ENCODE data around the gene DACT3.

DACT3 gene

DNA sequence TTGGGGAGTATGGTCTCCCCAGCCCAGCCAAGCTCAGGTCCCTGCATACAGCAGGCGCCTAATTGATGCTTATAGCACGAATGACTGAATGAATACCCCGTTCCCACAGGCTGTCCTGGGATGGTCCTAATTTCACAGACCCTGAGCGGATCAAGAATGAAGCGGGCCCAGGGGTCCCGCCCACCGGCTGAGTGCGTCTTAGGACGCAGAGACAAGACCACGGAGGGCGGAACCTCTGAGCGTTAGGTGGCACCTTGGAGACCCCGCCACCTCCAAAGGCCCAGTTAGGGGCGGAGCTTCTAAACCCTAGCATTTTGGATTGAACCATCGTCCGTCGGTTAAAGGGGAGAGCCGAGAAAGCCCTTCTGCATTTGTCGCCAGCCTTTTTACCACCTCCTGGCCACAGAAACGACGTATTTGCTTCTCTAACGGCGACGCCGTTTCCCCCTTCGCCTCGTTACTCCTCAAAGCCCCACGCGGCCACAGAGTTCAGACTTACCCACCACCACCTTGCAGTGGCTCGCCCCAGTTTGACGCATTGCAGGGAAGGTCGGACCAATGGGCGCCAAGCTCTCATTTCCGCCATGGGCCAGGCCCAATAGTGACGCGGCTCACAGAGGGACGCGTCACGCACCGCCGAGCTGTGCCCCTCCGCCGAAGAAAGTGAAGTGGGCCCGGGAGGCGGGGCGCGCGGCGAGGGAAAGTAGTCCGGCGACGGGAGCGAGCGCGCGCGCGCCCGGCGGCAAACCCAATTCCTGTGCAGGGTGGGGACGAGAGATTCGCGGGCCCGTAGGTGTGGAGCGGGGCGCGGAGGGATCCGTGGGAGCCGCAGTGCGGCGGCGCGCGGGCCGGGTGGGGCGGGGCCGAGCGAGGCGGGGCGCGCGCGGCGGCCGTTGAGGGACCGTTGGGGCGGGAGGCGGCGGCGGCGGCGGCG is 60.3 kb downstream of the DACT3 start:
- DNase-seq (ENCODE audit: low read depth): peak; percentile 97
- in situ Hi-C loops (cut with HindIII; ENCODE audit: low sequenced_read_pairs): no loop called here
- H3K4me3 ChIP-seq (ENCODE audit: low read depth, low read length): peak overlapping the region; percentile 100
- TF ChIP-seq, protein P1, sequence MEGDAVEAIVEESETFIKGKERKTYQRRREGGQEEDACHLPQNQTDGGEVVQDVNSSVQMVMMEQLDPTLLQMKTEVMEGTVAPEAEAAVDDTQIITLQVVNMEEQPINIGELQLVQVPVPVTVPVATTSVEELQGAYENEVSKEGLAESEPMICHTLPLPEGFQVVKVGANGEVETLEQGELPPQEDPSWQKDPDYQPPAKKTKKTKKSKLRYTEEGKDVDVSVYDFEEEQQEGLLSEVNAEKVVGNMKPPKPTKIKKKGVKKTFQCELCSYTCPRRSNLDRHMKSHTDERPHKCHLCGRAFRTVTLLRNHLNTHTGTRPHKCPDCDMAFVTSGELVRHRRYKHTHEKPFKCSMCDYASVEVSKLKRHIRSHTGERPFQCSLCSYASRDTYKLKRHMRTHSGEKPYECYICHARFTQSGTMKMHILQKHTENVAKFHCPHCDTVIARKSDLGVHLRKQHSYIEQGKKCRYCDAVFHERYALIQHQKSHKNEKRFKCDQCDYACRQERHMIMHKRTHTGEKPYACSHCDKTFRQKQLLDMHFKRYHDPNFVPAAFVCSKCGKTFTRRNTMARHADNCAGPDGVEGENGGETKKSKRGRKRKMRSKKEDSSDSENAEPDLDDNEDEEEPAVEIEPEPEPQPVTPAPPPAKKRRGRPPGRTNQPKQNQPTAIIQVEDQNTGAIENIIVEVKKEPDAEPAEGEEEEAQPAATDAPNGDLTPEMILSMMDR (IDR thresholded peaks at IDR 0.05; ENCODE audit: low read depth, low read length, missing control alignments): no peak

DNA sequence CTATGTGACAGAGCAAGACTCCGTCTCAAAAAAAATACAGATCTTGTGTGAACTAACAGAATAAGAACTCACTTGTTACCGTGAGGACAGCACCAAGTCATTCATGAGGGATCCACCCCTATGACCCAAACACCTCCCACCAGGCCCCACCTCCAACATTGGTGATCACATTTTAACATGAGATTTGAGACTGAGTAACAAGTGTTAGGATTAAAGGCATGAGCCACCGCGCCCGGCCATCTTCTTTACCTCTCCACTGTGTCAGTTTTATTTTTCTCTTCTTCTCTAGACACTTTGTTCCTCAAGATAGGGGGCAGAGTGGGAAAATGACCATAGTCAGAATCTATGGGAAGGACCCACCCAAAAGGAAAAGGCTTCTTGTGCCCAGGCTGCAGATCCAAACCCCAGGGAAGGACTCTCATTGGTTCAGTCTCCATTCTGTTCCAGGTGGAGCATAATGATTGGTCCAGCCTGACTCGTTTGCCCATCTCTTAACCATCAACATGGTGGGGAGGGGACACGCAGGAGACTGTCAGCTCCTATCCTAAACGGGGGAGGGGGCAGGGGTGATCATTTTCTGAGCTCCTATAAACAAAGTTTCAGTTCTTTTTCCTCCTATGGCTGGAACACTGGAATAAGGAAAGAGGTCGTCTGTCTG is 61.1 kb downstream of the DACT3 start:
- peak overlapping the region; percentile 100 for H3K4me3 ChIP-seq (ENCODE audit: low read depth, low read length)
- TF ChIP-seq, protein P1 (IDR thresholded peaks at IDR 0.05; ENCODE audit: low read depth, low read length, missing control alignments): no peak
- no peak for DNase-seq (ENCODE audit: low read depth)
- in situ Hi-C loops (cut with HindIII; ENCODE audit: low sequenced_read_pairs): no loop called here

DNA sequence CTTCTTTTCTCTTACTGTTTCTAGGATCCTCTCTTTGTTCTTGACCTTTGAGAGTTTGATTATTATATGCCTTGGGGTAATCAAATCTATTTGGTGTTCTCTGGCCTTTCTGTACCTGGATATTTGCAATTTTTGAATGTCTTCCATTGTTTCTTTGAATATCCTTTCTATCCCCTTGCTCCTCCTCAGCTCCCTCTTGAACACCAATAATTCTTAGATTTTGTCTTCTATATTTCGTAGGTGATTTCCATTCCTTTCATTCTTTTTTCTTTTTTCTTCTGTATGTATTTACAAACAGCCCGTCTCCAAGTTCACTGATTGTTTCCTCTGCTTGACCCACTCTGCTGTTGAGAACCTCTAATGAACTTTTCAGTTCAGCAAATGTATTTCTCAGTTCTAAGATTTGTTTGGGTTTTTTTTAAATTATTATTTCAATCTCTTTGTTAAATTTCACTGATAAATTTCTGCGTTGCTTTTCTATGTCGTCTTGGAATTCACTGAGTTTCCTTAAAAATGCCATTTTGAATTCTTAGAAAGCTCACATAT is 62.5 kb downstream of the DACT3 start:
- in situ Hi-C loops (cut with HindIII; ENCODE audit: low sequenced_read_pairs): no loop called here
- H3K4me3 ChIP-seq (ENCODE audit: low read depth, low read length): no peak overlapping the region
- TF ChIP-seq, protein P1 (IDR thresholded peaks at IDR 0.05; ENCODE audit: low read depth, low read length, missing control alignments): no peak
- DNase-seq (ENCODE audit: low read depth): no peak
